ENCODE data around the gene GPR50.

GPR50 gene

DNA sequence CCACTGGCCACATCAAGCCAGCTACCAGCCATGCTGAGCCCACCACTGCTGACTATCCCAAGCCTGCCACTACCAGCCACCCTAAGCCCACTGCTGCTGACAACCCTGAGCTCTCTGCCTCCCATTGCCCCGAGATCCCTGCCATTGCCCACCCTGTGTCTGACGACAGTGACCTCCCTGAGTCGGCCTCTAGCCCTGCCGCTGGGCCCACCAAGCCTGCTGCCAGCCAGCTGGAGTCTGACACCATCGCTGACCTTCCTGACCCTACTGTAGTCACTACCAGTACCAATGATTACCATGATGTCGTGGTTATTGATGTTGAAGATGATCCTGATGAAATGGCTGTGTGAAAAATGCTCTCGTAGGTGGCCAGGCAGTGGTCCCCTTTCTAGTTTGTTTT, 4.7 kb downstream of the GPR50 start:
- TF ChIP-seq GABPA (IDR thresholded peaks at IDR 0.05; ENCODE audit: low read depth) (no peak), SPI1 (IDR thresholded peaks at IDR 0.05; ENCODE audit: borderline replicate concordance, low read depth) (no peak), POLR2AphosphoS5 (IDR thresholded peaks at IDR 0.05; ENCODE audit: low read depth) (no peak)
- TF ChIP-seq, protein P1, sequence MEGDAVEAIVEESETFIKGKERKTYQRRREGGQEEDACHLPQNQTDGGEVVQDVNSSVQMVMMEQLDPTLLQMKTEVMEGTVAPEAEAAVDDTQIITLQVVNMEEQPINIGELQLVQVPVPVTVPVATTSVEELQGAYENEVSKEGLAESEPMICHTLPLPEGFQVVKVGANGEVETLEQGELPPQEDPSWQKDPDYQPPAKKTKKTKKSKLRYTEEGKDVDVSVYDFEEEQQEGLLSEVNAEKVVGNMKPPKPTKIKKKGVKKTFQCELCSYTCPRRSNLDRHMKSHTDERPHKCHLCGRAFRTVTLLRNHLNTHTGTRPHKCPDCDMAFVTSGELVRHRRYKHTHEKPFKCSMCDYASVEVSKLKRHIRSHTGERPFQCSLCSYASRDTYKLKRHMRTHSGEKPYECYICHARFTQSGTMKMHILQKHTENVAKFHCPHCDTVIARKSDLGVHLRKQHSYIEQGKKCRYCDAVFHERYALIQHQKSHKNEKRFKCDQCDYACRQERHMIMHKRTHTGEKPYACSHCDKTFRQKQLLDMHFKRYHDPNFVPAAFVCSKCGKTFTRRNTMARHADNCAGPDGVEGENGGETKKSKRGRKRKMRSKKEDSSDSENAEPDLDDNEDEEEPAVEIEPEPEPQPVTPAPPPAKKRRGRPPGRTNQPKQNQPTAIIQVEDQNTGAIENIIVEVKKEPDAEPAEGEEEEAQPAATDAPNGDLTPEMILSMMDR (IDR thresholded peaks at IDR 0.05; ENCODE audit: insufficient read depth, low read length): no peak
- TF ChIP-seq, protein P2, sequence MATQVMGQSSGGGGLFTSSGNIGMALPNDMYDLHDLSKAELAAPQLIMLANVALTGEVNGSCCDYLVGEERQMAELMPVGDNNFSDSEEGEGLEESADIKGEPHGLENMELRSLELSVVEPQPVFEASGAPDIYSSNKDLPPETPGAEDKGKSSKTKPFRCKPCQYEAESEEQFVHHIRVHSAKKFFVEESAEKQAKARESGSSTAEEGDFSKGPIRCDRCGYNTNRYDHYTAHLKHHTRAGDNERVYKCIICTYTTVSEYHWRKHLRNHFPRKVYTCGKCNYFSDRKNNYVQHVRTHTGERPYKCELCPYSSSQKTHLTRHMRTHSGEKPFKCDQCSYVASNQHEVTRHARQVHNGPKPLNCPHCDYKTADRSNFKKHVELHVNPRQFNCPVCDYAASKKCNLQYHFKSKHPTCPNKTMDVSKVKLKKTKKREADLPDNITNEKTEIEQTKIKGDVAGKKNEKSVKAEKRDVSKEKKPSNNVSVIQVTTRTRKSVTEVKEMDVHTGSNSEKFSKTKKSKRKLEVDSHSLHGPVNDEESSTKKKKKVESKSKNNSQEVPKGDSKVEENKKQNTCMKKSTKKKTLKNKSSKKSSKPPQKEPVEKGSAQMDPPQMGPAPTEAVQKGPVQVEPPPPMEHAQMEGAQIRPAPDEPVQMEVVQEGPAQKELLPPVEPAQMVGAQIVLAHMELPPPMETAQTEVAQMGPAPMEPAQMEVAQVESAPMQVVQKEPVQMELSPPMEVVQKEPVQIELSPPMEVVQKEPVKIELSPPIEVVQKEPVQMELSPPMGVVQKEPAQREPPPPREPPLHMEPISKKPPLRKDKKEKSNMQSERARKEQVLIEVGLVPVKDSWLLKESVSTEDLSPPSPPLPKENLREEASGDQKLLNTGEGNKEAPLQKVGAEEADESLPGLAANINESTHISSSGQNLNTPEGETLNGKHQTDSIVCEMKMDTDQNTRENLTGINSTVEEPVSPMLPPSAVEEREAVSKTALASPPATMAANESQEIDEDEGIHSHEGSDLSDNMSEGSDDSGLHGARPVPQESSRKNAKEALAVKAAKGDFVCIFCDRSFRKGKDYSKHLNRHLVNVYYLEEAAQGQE (IDR thresholded peaks at IDR 0.05; ENCODE audit: insufficient replicate concordance, low read depth): no peak
- peaks cover 3% of the 10 kb centered on the region for H3K27me3 ChIP-seq (ENCODE audit: insufficient read depth, poor library complexity, severe bottlenecking)
- H3K27ac ChIP-seq (replicated peaks): no peak overlapping the region
- no peak overlapping the region for H3K4me3 ChIP-seq (replicated peaks; ENCODE audit: insufficient read depth, low read length)
- no peak for DNase-seq (ENCODE audit: low read depth in 1 of 2, low spot score in 1 of 2)

DNA sequence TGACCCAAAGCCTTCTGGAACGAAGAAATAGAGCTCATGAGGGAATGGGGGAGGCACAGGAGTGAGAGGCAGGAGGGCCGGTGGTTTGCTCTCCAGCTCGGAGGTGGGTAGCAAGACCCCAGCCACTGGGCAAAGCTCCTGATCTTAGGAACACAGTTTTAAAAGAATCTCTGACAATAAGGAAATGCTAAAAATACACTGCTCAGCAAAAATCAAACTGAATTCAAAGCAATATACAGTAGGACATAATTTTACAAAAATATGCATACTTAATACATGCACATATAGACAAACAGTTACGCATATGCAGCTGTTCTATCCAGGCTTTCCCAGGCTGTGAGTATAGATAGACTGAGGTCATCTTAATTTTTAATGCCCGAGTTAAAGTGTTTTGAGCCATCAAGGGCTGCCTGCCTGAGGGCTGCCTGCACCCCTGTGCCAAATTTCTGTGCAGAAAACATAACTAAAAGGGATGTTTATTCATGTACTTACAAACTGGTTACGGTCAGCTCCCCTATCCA, 6.9 kb downstream of the GPR50 start:
- DNase-seq (ENCODE audit: low read depth in 1 of 2, low spot score in 1 of 2): no peak
- TF ChIP-seq GABPA (IDR thresholded peaks at IDR 0.05; ENCODE audit: low read depth) (no peak), POLR2AphosphoS5 (IDR thresholded peaks at IDR 0.05; ENCODE audit: low read depth) (no peak), SPI1 (IDR thresholded peaks at IDR 0.05; ENCODE audit: borderline replicate concordance, low read depth) (no peak)
- TF ChIP-seq, protein P2 (IDR thresholded peaks at IDR 0.05; ENCODE audit: insufficient replicate concordance, low read depth): no peak
- TF ChIP-seq, protein P1 (IDR thresholded peaks at IDR 0.05; ENCODE audit: insufficient read depth, low read length): no peak
- Histone ChIP-seq H3K27ac (replicated peaks) (no peak overlapping the region), H3K4me3 (replicated peaks; ENCODE audit: insufficient read depth, low read length) (no peak overlapping the region), H3K27me3 (ENCODE audit: insufficient read depth, poor library complexity, severe bottlenecking) (no peaks in the 10 kb centered on the region)

DNA sequence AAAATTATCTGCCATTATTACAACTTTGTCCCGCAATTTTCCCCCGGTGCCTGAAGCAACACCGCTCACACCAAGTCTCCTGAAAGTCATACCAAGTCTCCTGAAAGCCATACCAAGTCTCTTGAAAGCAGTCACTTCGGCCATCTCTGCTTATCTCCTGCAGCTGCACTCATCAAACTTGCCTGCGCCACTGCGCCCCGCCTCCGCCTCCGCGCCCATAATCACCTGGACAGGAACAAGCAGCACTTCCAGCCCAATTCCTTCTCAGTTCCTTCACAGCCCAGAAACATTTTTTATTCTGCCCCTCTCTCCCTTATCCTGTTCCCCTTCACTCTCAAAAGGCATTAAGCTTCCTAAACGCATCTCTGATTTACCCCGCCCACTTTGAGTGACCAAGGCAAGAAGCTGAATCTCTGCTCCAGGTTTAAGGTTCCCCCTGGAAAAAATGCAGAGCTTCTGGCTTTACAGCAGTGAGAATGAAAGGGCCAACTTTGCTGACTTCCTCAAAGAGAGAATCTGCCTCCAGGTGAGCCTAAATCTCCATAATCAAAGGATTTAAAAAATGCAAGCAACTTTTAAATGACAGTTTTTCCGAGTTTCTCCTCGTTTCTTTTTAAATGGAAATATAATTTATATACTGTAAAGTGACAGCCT, 7.7 kb downstream of the GPR50 start:
- Histone ChIP-seq H3K27ac (replicated peaks) (no peak overlapping the region), H3K4me3 (replicated peaks; ENCODE audit: insufficient read depth, low read length) (no peak overlapping the region), H3K27me3 (ENCODE audit: insufficient read depth, poor library complexity, severe bottlenecking) (no peaks in the 10 kb centered on the region)
- TF ChIP-seq, protein P2 (IDR thresholded peaks at IDR 0.05; ENCODE audit: insufficient replicate concordance, low read depth): no peak
- TF ChIP-seq SPI1 (IDR thresholded peaks at IDR 0.05; ENCODE audit: borderline replicate concordance, low read depth) (no peak), GABPA (IDR thresholded peaks at IDR 0.05; ENCODE audit: low read depth) (no peak), POLR2AphosphoS5 (IDR thresholded peaks at IDR 0.05; ENCODE audit: low read depth) (no peak)
- TF ChIP-seq, protein P1 (IDR thresholded peaks at IDR 0.05; ENCODE audit: insufficient read depth, low read length): no peak
- DNase-seq (ENCODE audit: low read depth in 1 of 2, low spot score in 1 of 2): no peak
